Osteoblast (primary cell): ENCODE results near the gene GPR151. TPM values are rescaled to one million over a fixed set of nuclear protein-coding genes. Genes with fewer than 3 reads are reported as not detected.
A peak's percentile ranks its signal among the peaks of the same experiment; 100 is the strongest.

Experiments
- DNase-seq: peaks from one replicate; pipeline ENCODE4 v3.0.0; 2011; ENCODE audit warnings: low spot score, mixed read lengths; ENCODE audit not compliant: insufficient read length; ENCODE audit errors: missing footprints
- H2AFZ ChIP-seq: 2 replicates; pipeline ENCODE4 v1.6.0; 2011; ENCODE audit warnings: mild to moderate bottlenecking, low read length
- H3K27ac ChIP-seq: 2 replicates; pipeline ENCODE4 v1.5.1; 2011; ENCODE audit warnings: mild to moderate bottlenecking, low read depth, low read length, moderate library complexity
- H3K27me3 ChIP-seq: 2 replicates; pipeline ENCODE4 v1.6.0; 2012; ENCODE audit warnings: mild to moderate bottlenecking, control low read depth, inconsistent platforms, low read length, moderate library complexity; ENCODE audit not compliant: insufficient read depth
- H3K36me3 ChIP-seq: 2 replicates; pipeline ENCODE4 v1.5.1; 2011; ENCODE audit warnings: mild to moderate bottlenecking, low read length, control low read depth, moderate library complexity; ENCODE audit not compliant: insufficient read depth
- H3K4me1 ChIP-seq: 2 replicates; pipeline ENCODE4 v1.5.1; 2011; ENCODE audit warnings: mild to moderate bottlenecking, low read length, control low read depth, moderate library complexity; ENCODE audit not compliant: insufficient read depth
- H3K4me2 ChIP-seq: 2 replicates; pipeline ENCODE4 v1.6.0; 2011; ENCODE audit warnings: mild to moderate bottlenecking, low read length; ENCODE audit not compliant: insufficient read depth
- H3K4me3 ChIP-seq: fragments of 200-600 bp; sonication (generic); 3 replicates; pipeline ENCODE4 v1.5.1; 2012; ENCODE audit warnings: mild to moderate bottlenecking, low read length, inconsistent platforms; ENCODE audit not compliant: insufficient read depth
- H3K79me2 ChIP-seq: 2 replicates; pipeline ENCODE4 v1.6.0; 2012; ENCODE audit warnings: mild to moderate bottlenecking, low read length, control low read depth, inconsistent platforms; ENCODE audit not compliant: insufficient read depth
- H3K9me3 ChIP-seq: 2 replicates; pipeline ENCODE4 v1.5.1; 2011; ENCODE audit warnings: low read depth, low read length, control low read depth
- H4K20me1 ChIP-seq: 2 replicates; pipeline ENCODE4 v1.6.0; 2012; ENCODE audit warnings: mild to moderate bottlenecking, low read length, control low read depth; ENCODE audit not compliant: insufficient read depth
- total RNA-seq: library from RNA; depleted of rRNA; stranded (reverse); fragments of >200 nt; gene quantifications from 2 replicates; pipeline ENCODE4 v1.2.3, GENCODE V29; 2012
- TF ChIP-seq, protein P1 (sequence below): IDR thresholded peaks from 2 replicates; pipeline ENCODE4 v1.5.1; 2011; ENCODE audit warnings: mild to moderate bottlenecking, low read depth, low read length, moderate library complexity; ENCODE audit errors: extremely low read depth

GPR151 gene
- total RNA-seq, 1 donor: not detected

DNA sequence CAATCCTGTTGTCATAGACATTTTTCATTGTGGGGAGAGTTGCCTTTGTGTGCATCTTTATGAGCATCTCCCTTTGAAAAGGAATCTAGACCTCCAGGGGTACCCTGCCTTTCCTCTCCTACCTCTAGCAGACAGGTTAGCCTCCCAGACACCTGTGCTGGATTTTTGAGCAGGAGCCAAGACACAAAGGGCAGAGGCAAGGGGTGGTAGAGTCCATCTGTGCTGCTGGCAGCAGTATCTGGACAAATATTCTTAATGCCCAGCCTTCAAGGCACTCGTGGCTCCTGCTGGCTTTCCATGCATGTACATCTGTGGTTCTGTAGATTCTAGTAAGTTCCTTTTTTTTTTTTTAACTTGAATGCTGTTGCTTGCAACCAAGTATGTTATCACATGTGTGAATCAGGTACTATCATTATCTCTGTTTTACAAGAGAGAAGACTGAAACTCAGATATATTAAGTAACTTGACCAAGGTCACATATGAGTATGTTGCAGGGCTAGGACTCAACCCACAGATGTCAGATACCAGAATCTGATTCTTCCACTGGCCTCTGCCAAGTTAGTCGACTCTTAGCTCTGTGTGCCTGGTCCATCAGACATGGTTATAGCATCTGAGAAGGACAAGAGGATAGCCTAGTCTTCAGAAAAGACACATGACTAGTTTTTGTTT, 32.9 kb upstream of the GPR151 start:
- Histone ChIP-seq H3K9me3 (no peaks in the 10 kb centered on the region), H3K4me2 (no peak overlapping the region), H3K4me1 (no peaks in the 10 kb centered on the region), H3K4me3 (no peak overlapping the region), H4K20me1 (no peaks in the 10 kb centered on the region), H2AFZ (no peak overlapping the region), H3K36me3 (no peaks in the 10 kb centered on the region), H3K79me2 (no peaks in the 10 kb centered on the region), H3K27ac (no peak overlapping the region), H3K27me3 (no peaks in the 10 kb centered on the region)
- no peak for DNase-seq
- TF ChIP-seq, protein P1, sequence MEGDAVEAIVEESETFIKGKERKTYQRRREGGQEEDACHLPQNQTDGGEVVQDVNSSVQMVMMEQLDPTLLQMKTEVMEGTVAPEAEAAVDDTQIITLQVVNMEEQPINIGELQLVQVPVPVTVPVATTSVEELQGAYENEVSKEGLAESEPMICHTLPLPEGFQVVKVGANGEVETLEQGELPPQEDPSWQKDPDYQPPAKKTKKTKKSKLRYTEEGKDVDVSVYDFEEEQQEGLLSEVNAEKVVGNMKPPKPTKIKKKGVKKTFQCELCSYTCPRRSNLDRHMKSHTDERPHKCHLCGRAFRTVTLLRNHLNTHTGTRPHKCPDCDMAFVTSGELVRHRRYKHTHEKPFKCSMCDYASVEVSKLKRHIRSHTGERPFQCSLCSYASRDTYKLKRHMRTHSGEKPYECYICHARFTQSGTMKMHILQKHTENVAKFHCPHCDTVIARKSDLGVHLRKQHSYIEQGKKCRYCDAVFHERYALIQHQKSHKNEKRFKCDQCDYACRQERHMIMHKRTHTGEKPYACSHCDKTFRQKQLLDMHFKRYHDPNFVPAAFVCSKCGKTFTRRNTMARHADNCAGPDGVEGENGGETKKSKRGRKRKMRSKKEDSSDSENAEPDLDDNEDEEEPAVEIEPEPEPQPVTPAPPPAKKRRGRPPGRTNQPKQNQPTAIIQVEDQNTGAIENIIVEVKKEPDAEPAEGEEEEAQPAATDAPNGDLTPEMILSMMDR: no peak

DNA sequence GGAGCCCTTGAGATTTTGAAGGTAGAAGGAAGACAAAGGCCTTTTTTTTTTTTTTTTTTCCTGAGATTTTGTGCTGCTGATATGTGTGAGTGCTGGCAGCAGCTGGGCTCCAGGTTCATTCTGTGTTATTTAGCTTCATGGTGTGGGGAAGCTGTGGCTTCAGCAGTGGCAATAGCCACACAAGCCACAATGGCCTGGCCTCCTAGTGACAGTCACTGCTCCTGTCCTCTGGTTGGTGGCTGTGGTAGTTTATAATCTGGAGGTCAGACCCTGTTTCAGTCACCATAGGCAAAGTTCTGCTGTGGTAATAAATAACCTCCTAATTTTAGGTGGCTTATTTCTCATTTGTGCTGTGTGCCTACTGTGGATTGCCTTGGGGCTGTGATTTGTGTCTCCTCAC, 28.2 kb upstream of the GPR151 start:
- H3K4me3 ChIP-seq: no peak overlapping the region
- TF ChIP-seq, protein P1: no peak

DNA sequence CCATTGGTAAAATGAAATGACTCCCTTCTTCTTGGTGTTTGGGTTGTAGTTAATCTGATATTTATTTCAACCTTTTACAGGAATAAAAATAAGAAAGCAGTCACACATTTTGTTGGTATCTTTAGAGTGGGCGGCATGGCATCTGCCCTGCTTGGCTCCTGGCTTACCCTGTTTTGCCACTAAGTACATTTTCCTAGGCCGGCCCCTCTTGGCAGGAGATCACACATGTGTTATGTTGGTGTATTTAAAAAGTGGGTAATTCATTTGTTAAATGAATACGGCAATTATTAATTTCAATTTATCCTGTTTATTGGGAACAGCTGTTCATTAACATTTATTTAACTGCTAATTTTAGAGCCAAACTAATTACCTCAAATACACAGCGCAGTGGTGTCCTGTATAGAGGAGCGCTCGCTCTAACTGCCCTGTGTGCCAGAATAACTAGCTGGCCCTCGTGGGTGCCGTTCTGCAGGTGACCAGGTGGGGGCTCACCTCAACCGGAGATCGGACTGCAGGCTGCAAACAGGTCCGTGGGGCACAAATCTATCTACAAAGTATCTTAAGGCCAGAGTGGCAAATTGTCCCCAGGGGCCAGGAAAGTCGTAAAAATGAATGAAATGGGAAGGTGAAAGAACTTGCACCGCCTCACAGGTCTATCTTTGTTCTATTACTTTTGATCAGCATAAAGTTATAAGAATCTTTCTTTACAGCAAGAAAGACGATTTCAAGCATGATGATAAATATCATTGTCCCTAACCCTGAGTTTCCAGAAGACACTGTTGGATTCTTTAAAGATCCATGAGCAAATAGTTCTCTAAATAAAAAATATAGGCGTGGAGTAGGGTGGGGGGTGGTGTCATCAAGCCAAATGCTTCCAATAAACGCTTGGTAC, 26.2 kb upstream of the GPR151 start:
- H3K4me3 ChIP-seq: no peak overlapping the region
- H2AFZ ChIP-seq: no peak overlapping the region
- H3K36me3 ChIP-seq: no peaks in the 10 kb centered on the region
- TF ChIP-seq, protein P1: peak; percentile 87
- H3K4me2 ChIP-seq: no peak overlapping the region
- H3K4me1 ChIP-seq: no peaks in the 10 kb centered on the region
- H3K27ac ChIP-seq: no peak overlapping the region
- H4K20me1 ChIP-seq: no peaks in the 10 kb centered on the region
- no peaks in the 10 kb centered on the region for H3K9me3 ChIP-seq
- H3K79me2 ChIP-seq: no peaks in the 10 kb centered on the region
- peak; percentile 59 for DNase-seq
- H3K27me3 ChIP-seq: no peaks in the 10 kb centered on the region

More for the DNA sequence above, 28.2 kb upstream of the GPR151 start:
- H3K27me3 ChIP-seq: no peaks in the 10 kb centered on the region
- no peak overlapping the region for H2AFZ ChIP-seq
- H3K79me2 ChIP-seq: no peaks in the 10 kb centered on the region
- DNase-seq: no peak
- H3K4me2 ChIP-seq: no peak overlapping the region
- H3K4me1 ChIP-seq: no peaks in the 10 kb centered on the region
- H3K36me3 ChIP-seq: no peaks in the 10 kb centered on the region
- H4K20me1 ChIP-seq: no peaks in the 10 kb centered on the region
- H3K9me3 ChIP-seq: no peaks in the 10 kb centered on the region
- no peak overlapping the region for H3K27ac ChIP-seq

DNA sequence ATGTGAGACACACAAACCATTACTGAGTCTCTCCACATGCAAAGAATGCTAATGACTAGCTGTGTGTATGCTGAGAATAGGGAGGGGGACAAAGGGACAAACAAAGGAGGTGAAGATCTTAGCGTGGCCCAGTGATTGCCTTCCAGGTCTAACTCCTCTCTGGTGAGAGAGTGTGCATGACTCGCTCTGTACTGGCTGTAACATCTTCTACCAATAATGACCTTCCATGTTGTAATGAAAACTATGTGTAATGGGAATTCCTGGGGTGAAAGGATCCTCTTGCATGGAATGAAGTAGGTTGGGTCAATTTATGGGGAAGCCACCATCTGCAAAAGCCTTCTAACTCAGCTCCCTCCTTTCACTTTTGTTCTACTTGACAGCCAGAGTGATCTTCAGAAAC, 24.4 kb upstream of the GPR151 start:
- H3K27ac ChIP-seq: no peak overlapping the region
- no peaks in the 10 kb centered on the region for H3K36me3 ChIP-seq
- no peaks in the 10 kb centered on the region for H4K20me1 ChIP-seq
- no peak overlapping the region for H3K4me3 ChIP-seq
- H3K4me2 ChIP-seq: no peak overlapping the region
- H3K79me2 ChIP-seq: no peaks in the 10 kb centered on the region
- no peaks in the 10 kb centered on the region for H3K9me3 ChIP-seq
- no peaks in the 10 kb centered on the region for H3K27me3 ChIP-seq
- H3K4me1 ChIP-seq: no peaks in the 10 kb centered on the region
- TF ChIP-seq, protein P1: no peak
- DNase-seq: no peak
- no peak overlapping the region for H2AFZ ChIP-seq
